Neural progenitor cell (in vitro differentiated cells): ENCODE measurements around the gene CNTNAP2. TPM values are rescaled to one million over a fixed set of nuclear protein-coding genes. Genes with fewer than 3 reads are reported as not detected.

Experiments
- DNase-seq: peaks from one replicate; pipeline ENCODE4 v3.0.0-alpha.2; 2016; ENCODE audit warnings: low spot score
- H2AFZ ChIP-seq: fragments of 200-600 bp; sonication (generic); replicated peaks from 2 replicates; pipeline ENCODE4 v1.6.1; 2016; ENCODE audit warnings: antibody characterized with exemption
- H3F3A ChIP-seq: fragments of 200-600 bp; sonication (generic); 2 replicates; pipeline ENCODE4 v1.6.1; 2016; ENCODE audit warnings: antibody characterized with exemption, low read depth
- H3K27ac ChIP-seq: fragments of 200-600 bp; sonication (generic); 2 replicates; pipeline ENCODE4 v1.5.1; 2016; ENCODE audit warnings: mild to moderate bottlenecking
- H3K27me3 ChIP-seq: fragments of 200-600 bp; sonication (generic); 2 replicates; pipeline ENCODE4 v1.6.1; 2016; ENCODE audit warnings: mild to moderate bottlenecking, moderate library complexity
- H3K36me3 ChIP-seq: fragments of 200-600 bp; sonication (generic); 2 replicates; pipeline ENCODE4 v1.5.1; 2016
- H3K4me1 ChIP-seq: fragments of 200-600 bp; sonication (generic); 2 replicates; pipeline ENCODE4 v1.6.1; 2016; ENCODE audit warnings: mixed run types
- H3K4me2 ChIP-seq: fragments of 200-600 bp; sonication (generic); 2 replicates; pipeline ENCODE4 v1.6.1; 2016
- H3K4me3 ChIP-seq: fragments of 200-600 bp; sonication (generic); 2 replicates; pipeline ENCODE4 v1.5.1; 2016
- H3K79me2 ChIP-seq: fragments of 200-600 bp; sonication (generic); 2 replicates; pipeline ENCODE4 v1.6.1; 2016; ENCODE audit warnings: low read depth
- H3K9ac ChIP-seq: fragments of 200-600 bp; sonication (generic); 2 replicates; pipeline ENCODE4 v1.6.1; 2016
- H3K9me3 ChIP-seq: fragments of 200-600 bp; sonication (generic); 2 replicates; pipeline ENCODE4 v1.5.1; 2016; ENCODE audit warnings: low read depth
- H4K20me1 ChIP-seq: fragments of 200-600 bp; sonication (generic); 2 replicates; pipeline ENCODE4 v1.6.1; 2016; ENCODE audit warnings: low read depth
- H3K27ac Mint-ChIP-seq: 3 replicates; pipeline ENCODE4 v1.8.0; 2021; ENCODE audit warnings: mixed read lengths
- H3K27me3 Mint-ChIP-seq: 2 replicates; pipeline ENCODE4 v1.8.0; 2022; ENCODE audit warnings: low read depth, mild to moderate bottlenecking, inconsistent platforms, moderate library complexity, mixed read lengths; ENCODE audit not compliant: insufficient read depth
- H3K36me3 Mint-ChIP-seq: 3 replicates; pipeline ENCODE4 v1.8.0; 2021; ENCODE audit warnings: mixed read lengths
- H3K4me1 Mint-ChIP-seq: 3 replicates; pipeline ENCODE4 v1.8.0; 2021; ENCODE audit warnings: mixed read lengths
- H3K4me3 Mint-ChIP-seq: 3 replicates; pipeline ENCODE4 v1.8.0; 2021; ENCODE audit warnings: mild to moderate bottlenecking, moderate library complexity, mixed read lengths
- H3K9me3 Mint-ChIP-seq: 3 replicates; pipeline ENCODE4 v1.8.0; 2020; ENCODE audit warnings: mixed read lengths
- CTCF ChIP-seq: fragments of 200-600 bp; sonication (generic); IDR thresholded peaks from 2 replicates; pipeline ENCODE4 v1.5.1; 2017; ENCODE audit warnings: antibody characterized with exemption, mild to moderate bottlenecking
- EZH2 ChIP-seq: fragments of 200-600 bp; sonication (generic); IDR thresholded peaks from 2 replicates; pipeline ENCODE4 v1.6.1; 2017; ENCODE audit warnings: antibody characterized with exemption, mild to moderate bottlenecking, moderate library complexity
- EZH2phosphoT487 ChIP-seq: fragments of 200-600 bp; sonication (generic); IDR thresholded peaks from 2 replicates; pipeline ENCODE4 v1.6.1; 2017; ENCODE audit warnings: antibody characterized with exemption
- total RNA-seq: library from RNA; depleted of rRNA; stranded (reverse); fragments of >200 nt; gene quantifications from 2 replicates; pipeline ENCODE4 v1.2.3, GENCODE V29; 2015; ENCODE audit warnings: low replicate concordance

Gene CNTNAP2
- total RNA-seq, 1 donor from 2014 or later, result 126 TPM

- no peaks in the 10 kb centered on the region for H4K20me1 ChIP-seq
- no peak for TF ChIP-seq EZH2
- no peak for TF ChIP-seq EZH2phosphoT487
- peak; percentile 98 for TF ChIP-seq CTCF
- no peaks in the 10 kb centered on the region for H3K9me3 ChIP-seq
- no peaks in the 10 kb centered on the region for H3K36me3 ChIP-seq
- H2AFZ ChIP-seq, result peak overlapping the region; percentile 97
- Mint-ChIP-seq H3K4me1 (peaks cover 21% of the 10 kb centered on the region), H3K4me3 (peak overlapping the region; percentile 36), H3K27me3 (peaks cover 2% of the 10 kb centered on the region), H3K9me3 (peaks cover 3% of the 10 kb centered on the region), H3K36me3 (no peaks in the 10 kb centered on the region), H3K27ac (peak overlapping the region; percentile 87)
- no peak overlapping the region for H3K9ac ChIP-seq
- H3K27me3 ChIP-seq, result no peaks in the 10 kb centered on the region
- H3K4me1 ChIP-seq, result no peaks in the 10 kb centered on the region
- no peak overlapping the region for H3K27ac ChIP-seq
- peak; percentile 78 for DNase-seq
- H3K79me2 ChIP-seq, result no peaks in the 10 kb centered on the region
- H3K4me3 ChIP-seq, result no peak overlapping the region
- peaks cover 3% of the 10 kb centered on the region for H3F3A ChIP-seq
- peak overlapping the region; percentile 21 for H3K4me2 ChIP-seq
Observed at GRCh38 chr7:148262721-148263229, 2146.2 kb downstream of the CNTNAP2 start.

GRCh38 chr7:148264933-148265557 lies 2148.4 kb downstream of the CNTNAP2 start:
- H3K9me3 Mint-ChIP-seq, result peaks cover 4% of the 10 kb centered on the region

GRCh38 chr7:148265896-148266295 lies 2149.3 kb downstream of the CNTNAP2 start:
- Histone ChIP-seq H3K9me3 (no peaks in the 10 kb centered on the region), H3K27me3 (no peaks in the 10 kb centered on the region), H3K9ac (no peak overlapping the region), H4K20me1 (no peaks in the 10 kb centered on the region), H3K4me3 (no peak overlapping the region), H3K79me2 (no peaks in the 10 kb centered on the region), H2AFZ (no peak overlapping the region), H3K27ac (no peak overlapping the region), H3K4me1 (no peaks in the 10 kb centered on the region), H3F3A (peaks cover 3% of the 10 kb centered on the region), H3K4me2 (no peak overlapping the region), H3K36me3 (no peaks in the 10 kb centered on the region)
- H3K4me1 Mint-ChIP-seq, result peaks cover 21% of the 10 kb centered on the region
- DNase-seq, result no peak
- TF ChIP-seq EZH2phosphoT487 (no peak), CTCF (no peak), EZH2 (no peak)
- H3K9me3 Mint-ChIP-seq, result peaks cover 4% of the 10 kb centered on the region
- no peak overlapping the region for H3K4me3 Mint-ChIP-seq
- no peaks in the 10 kb centered on the region for H3K36me3 Mint-ChIP-seq
- H3K27ac Mint-ChIP-seq, result peak overlapping the region; percentile 25
- H3K27me3 Mint-ChIP-seq, result peaks cover 4% of the 10 kb centered on the region

More at GRCh38 chr7:148264933-148265557, 2148.4 kb downstream of the CNTNAP2 start:
- Mint-ChIP-seq H3K36me3 (no peaks in the 10 kb centered on the region), H3K4me3 (no peak overlapping the region), H3K4me1 (peaks cover 21% of the 10 kb centered on the region), H3K27ac (no peak overlapping the region), H3K27me3 (peaks cover 4% of the 10 kb centered on the region)
- no peaks in the 10 kb centered on the region for H3K9me3 ChIP-seq
- H4K20me1 ChIP-seq, result no peaks in the 10 kb centered on the region
- no peak overlapping the region for H2AFZ ChIP-seq
- H3K27me3 ChIP-seq, result no peaks in the 10 kb centered on the region
- no peaks in the 10 kb centered on the region for H3K4me1 ChIP-seq
- H3K27ac ChIP-seq, result no peak overlapping the region
- H3F3A ChIP-seq, result peaks cover 3% of the 10 kb centered on the region
- TF ChIP-seq CTCF, result peak; percentile 83
- no peak for TF ChIP-seq EZH2phosphoT487
- TF ChIP-seq EZH2, result no peak
- DNase-seq, result peak; percentile 76
- no peak overlapping the region for H3K9ac ChIP-seq
- no peak overlapping the region for H3K4me2 ChIP-seq
- no peak overlapping the region for H3K4me3 ChIP-seq
- no peaks in the 10 kb centered on the region for H3K79me2 ChIP-seq
- no peaks in the 10 kb centered on the region for H3K36me3 ChIP-seq
